CD4-positive, CD25-positive, alpha-beta regulatory T cell (primary cell): ENCODE measurements around the gene F12. TPM values are rescaled to one million over a fixed set of nuclear protein-coding genes. Genes with fewer than 3 reads are reported as not detected.

Experiments used
- ATAC-seq, 2 donors: fragments of 150-1000 bp; cut with Tn5 transposase; one replicate each; pipeline ENCODE4 v1.10.0; 2021; ENCODE audit warnings: low read depth in 2 of 2, moderate number of reproducible peaks in 2 of 2, moderate library complexity in 1 of 2
- DNase-seq, 3 donors: peaks; one replicate each; pipeline versions ENCODE4 v3.0.0 to v3.0.0-alpha.2; 2012 to 2022; ENCODE audit warnings: mixed read lengths in 1 of 3
- H3K27ac ChIP-seq: one replicate; pipeline ENCODE4 v1.7.0; 2013; ENCODE audit warnings: mild to moderate bottlenecking, low read length; ENCODE audit not compliant: insufficient read depth, poor library complexity, severe bottlenecking
- H3K27me3 ChIP-seq: one replicate; pipeline ENCODE4 v1.7.0; 2013; ENCODE audit warnings: low read length; ENCODE audit not compliant: control insufficient read depth, insufficient read depth
- H3K36me3 ChIP-seq: one replicate; pipeline ENCODE4 v1.7.0; 2013; ENCODE audit warnings: mild to moderate bottlenecking, low read length, moderate library complexity; ENCODE audit not compliant: control insufficient read depth, insufficient read depth
- H3K4me1 ChIP-seq: 2 replicates; pipeline ENCODE4 v1.7.0; 2013; ENCODE audit warnings: mild to moderate bottlenecking, low read length; ENCODE audit not compliant: insufficient read depth, control insufficient read depth, poor library complexity, severe bottlenecking
- H3K4me3 ChIP-seq: one replicate; pipeline ENCODE4 v1.7.0; 2013; ENCODE audit warnings: low read depth, mild to moderate bottlenecking, low read length, moderate library complexity
- H3K9me3 ChIP-seq, 2 experiments: 1 replicate in 1 of 2; 2 replicates in 1 of 2; pipeline ENCODE4 v1.7.0; 2013; ENCODE audit warnings: low read length in 2 of 2, mild to moderate bottlenecking in 1 of 2, moderate library complexity in 1 of 2; ENCODE audit not compliant: control insufficient read depth in 2 of 2
- H3K27ac Mint-ChIP-seq, 3 donors: one replicate each; pipeline ENCODE4 v1.8.0; 2020 to 2022; ENCODE audit warnings: mild to moderate bottlenecking in 3 of 3, mixed read lengths in 3 of 3, moderate library complexity in 2 of 3
- H3K27me3 Mint-ChIP-seq: one replicate; pipeline ENCODE4 v1.8.0; 2022; ENCODE audit warnings: mild to moderate bottlenecking, mixed read lengths
- H3K36me3 Mint-ChIP-seq: one replicate; pipeline ENCODE4 v1.8.0; 2020; ENCODE audit warnings: mixed read lengths
- H3K4me1 Mint-ChIP-seq, 4 donors: one replicate each; pipeline ENCODE4 v1.8.0; 2020 to 2022; ENCODE audit warnings: mixed read lengths in 4 of 4, mild to moderate bottlenecking in 1 of 4
- H3K4me3 Mint-ChIP-seq, 4 donors: one replicate each; pipeline ENCODE4 v1.8.0; 2020 to 2022; ENCODE audit warnings: mild to moderate bottlenecking in 4 of 4, mixed read lengths in 4 of 4, moderate library complexity in 3 of 4
- H3K9me3 Mint-ChIP-seq, 7 donors: one replicate each; pipeline ENCODE4 v1.8.0; 2020 to 2022; ENCODE audit warnings: mixed read lengths in 7 of 7, mild to moderate bottlenecking in 3 of 7, moderate library complexity in 2 of 7
- polyA plus RNA-seq, 4 donors: library from polyadenylated mRNA; unstranded; fragments of 300-500 nt; fragmentation: Illumina TruSeq; gene quantifications; one replicate each; pipeline ENCODE4 v1.2.3, GENCODE V29; 2021
- total RNA-seq: library from RNA; stranded (reverse); gene quantifications from one replicate; pipeline ENCODE4 v1.2.3, GENCODE V29; 2022

The F12 gene
- total and polyA plus RNA-seq, 5 donors from 2014 or later: 0.16 to 0.94 (median 0.27) TPM; not detected in 1

DNA sequence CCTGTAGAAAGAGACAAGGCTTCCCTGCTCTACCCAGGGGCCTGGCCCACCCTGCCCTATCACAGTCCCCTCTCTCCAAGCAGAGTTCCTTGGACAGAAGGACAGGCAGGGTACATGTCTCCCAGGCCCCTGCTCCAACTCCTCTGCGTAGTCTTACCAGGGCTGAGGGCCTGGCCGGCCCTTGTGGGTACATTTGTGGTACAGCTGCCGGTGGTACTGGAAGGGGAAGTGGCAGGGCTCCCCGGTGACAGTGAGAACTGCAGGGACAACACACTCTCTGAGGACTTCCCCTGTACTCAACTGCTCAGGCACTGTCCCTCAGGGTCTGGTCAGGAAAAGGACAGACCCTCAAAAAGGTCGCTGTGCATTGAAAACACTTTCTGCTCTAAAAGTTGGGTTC, 3.6 kb downstream of the F12 start:
- Mint-ChIP-seq H3K27ac (peak overlapping the region in 1 of 3 donors; percentile 74), H3K9me3 (no peaks in the 10 kb centered on the region), H3K4me3 (no peak overlapping the region), H3K4me1 (peaks cover 0 to 36% (median 18%) of the 10 kb centered on the region in 4 donors), H3K36me3 (no peaks in the 10 kb centered on the region), H3K27me3 (peaks cover 29% of the 10 kb centered on the region)
- Histone ChIP-seq H3K4me1 (peaks cover 39% of the 10 kb centered on the region), H3K9me3 (no peaks in the 10 kb centered on the region), H3K4me3 (no peak overlapping the region), H3K36me3 (no peaks in the 10 kb centered on the region), H3K27ac (no peak overlapping the region), H3K27me3 (no peaks in the 10 kb centered on the region)
- ATAC-seq (no peak), DNase-seq (no peak)

GRCh38 chr5:177405312-177405711, 4.1 kb downstream of the F12 start:
- no peak for DNase-seq
- Mint-ChIP-seq H3K9me3 (no peaks in the 10 kb centered on the region), H3K27ac (no peak overlapping the region), H3K36me3 (no peaks in the 10 kb centered on the region), H3K27me3 (peaks cover 29% of the 10 kb centered on the region), H3K4me3 (no peak overlapping the region), H3K4me1 (peaks cover 0 to 32% (median 14%) of the 10 kb centered on the region in 4 donors)
- Histone ChIP-seq H3K36me3 (no peaks in the 10 kb centered on the region), H3K27ac (no peak overlapping the region), H3K4me3 (no peak overlapping the region), H3K9me3 (no peaks in the 10 kb centered on the region), H3K27me3 (no peaks in the 10 kb centered on the region), H3K4me1 (peaks cover 39% of the 10 kb centered on the region)
- no peak for ATAC-seq

GRCh38 chr5:177404641-177405179, 4.7 kb downstream of the F12 start:
- Histone ChIP-seq H3K27me3 (no peaks in the 10 kb centered on the region), H3K4me1 (peaks cover 39% of the 10 kb centered on the region), H3K36me3 (no peaks in the 10 kb centered on the region), H3K9me3 (no peaks in the 10 kb centered on the region), H3K27ac (peak overlapping the region; percentile 55), H3K4me3 (no peak overlapping the region)
- H3K4me1 Mint-ChIP-seq: peaks cover 0 to 32% (median 13%) of the 10 kb centered on the region in 4 donors
- H3K27ac Mint-ChIP-seq: no peak overlapping the region
- peaks cover 29% of the 10 kb centered on the region for H3K27me3 Mint-ChIP-seq
- ATAC-seq (no peak), DNase-seq (no peak)
- no peaks in the 10 kb centered on the region for H3K9me3 Mint-ChIP-seq
- peak overlapping the region in 3 of 4 donors; percentile 59 to 66 (median 65) for H3K4me3 Mint-ChIP-seq
- no peaks in the 10 kb centered on the region for H3K36me3 Mint-ChIP-seq

DNA sequence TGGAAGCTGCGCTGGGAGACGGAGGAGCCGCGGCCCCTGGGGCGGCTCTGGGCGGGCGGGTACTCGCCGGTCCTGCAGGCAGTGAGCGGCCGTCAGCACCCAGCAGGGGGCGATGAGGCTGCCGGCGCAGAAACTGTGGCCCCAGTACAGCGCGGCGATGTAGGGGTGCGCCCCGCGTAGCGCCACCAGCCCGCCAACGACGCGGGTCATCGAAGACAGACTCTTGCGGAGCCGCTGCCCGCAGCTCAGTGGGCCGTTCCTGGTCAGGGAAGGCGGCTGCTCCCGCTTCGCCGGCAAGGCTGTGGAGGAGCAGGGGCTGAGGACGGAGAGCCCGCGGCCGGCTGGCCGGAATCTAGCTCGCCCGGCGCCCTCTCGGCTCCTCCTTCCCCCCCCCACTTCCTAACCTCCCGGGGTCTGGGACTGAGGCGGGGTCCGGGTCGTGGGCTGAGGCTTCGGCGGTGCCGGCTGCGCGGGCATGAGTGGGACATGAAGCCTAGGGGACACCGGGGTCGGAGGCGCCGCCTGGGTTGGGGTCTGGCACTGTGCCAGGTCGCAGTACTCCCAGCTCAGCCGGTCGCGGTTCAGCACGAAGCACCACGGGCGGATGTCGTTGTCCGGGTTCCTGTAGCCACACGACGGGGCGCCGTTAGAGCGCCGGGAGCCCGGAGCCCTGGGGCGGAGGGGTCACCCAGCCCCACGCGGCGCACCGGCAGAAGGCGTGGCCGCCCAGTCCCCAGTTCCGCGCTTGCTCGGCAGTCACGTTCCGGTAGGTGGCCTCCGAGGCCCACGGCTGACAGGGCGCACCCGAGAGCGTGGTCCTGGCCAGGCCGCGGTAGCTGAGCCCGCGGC, 5.3 kb downstream of the F12 start:
- Histone ChIP-seq H3K4me3 (no peak overlapping the region), H3K4me1 (peaks cover 39% of the 10 kb centered on the region), H3K36me3 (no peaks in the 10 kb centered on the region), H3K9me3 (no peaks in the 10 kb centered on the region), H3K27me3 (no peaks in the 10 kb centered on the region), H3K27ac (peak overlapping the region; percentile 55)
- Mint-ChIP-seq H3K27me3 (peaks cover 28% of the 10 kb centered on the region), H3K36me3 (no peaks in the 10 kb centered on the region), H3K4me1 (peaks cover 0 to 30% (median 13%) of the 10 kb centered on the region in 4 donors), H3K27ac (no peak overlapping the region), H3K4me3 (peak overlapping the region; percentile 82 to 91 (median 86)), H3K9me3 (no peaks in the 10 kb centered on the region)
- peak; percentile 80 for ATAC-seq
- DNase-seq: peak; percentile 76 to 89 (median 86)

DNA sequence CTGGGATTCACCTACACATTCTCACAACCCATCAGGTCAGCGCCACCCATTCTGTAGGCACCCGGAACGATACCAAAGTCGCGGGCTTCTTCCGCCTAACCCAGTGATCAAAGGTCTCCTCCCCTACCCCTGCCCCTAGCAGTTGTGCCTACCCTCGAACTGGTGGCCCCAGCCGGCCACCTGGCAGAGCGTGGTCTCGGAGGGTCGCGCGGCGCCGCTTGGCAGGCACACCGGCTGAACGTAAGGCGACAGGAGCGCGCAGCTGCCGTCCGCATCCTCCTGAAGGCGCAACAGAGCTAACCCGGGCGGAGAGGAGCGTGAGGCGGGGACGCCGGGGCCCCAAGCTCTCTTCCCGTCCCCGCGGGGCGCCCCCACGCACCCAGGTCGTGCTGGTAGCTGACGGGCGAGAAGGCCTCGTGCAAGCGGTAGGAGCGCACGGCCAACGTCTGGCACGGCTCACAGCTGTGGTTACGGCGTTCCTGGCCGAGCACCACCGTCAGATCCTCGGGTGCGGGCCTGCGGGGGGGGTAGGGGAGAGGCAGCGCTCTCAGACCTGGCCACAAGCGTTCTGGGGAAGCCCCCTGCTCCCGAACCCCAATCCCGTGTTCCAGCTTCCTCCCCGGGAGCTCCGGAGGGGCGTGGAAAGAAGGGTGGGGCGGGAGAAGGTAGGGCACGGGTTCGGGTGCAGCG, 6.1 kb downstream of the F12 start:
- H3K4me3 Mint-ChIP-seq: peak overlapping the region; percentile 82 to 91 (median 86)
- peaks cover 24% of the 10 kb centered on the region for H3K27me3 Mint-ChIP-seq
- Histone ChIP-seq H3K4me1 (peaks cover 39% of the 10 kb centered on the region), H3K4me3 (peak overlapping the region; percentile 44), H3K9me3 (no peaks in the 10 kb centered on the region), H3K36me3 (no peaks in the 10 kb centered on the region), H3K27me3 (no peaks in the 10 kb centered on the region), H3K27ac (no peak overlapping the region)
- DNase-seq: peak; percentile 45 to 66 (median 58)
- H3K9me3 Mint-ChIP-seq: no peaks in the 10 kb centered on the region
- ATAC-seq: peak; percentile 14 to 24
- no peaks in the 10 kb centered on the region for H3K36me3 Mint-ChIP-seq
- H3K27ac Mint-ChIP-seq: peak overlapping the region in 2 of 3 donors; percentile 67 to 68
- H3K4me1 Mint-ChIP-seq: peaks cover 0 to 30% (median 12%) of the 10 kb centered on the region in 4 donors

- DNase-seq: peak; percentile 44 to 78 (median 58)
- peaks cover 39% of the 10 kb centered on the region for H3K4me1 ChIP-seq
- peak; percentile 46 to 57 for ATAC-seq
- no peaks in the 10 kb centered on the region for H3K9me3 ChIP-seq
- no peaks in the 10 kb centered on the region for H3K36me3 Mint-ChIP-seq
- H3K4me1 Mint-ChIP-seq: peaks cover 0 to 30% (median 12%) of the 10 kb centered on the region in 4 donors
- peak overlapping the region; percentile 44 for H3K4me3 ChIP-seq
- H3K27me3 Mint-ChIP-seq: peaks cover 24% of the 10 kb centered on the region
- H3K27ac Mint-ChIP-seq: peak overlapping the region in 2 of 3 donors; percentile 67 to 68
- H3K9me3 Mint-ChIP-seq: no peaks in the 10 kb centered on the region
- no peaks in the 10 kb centered on the region for H3K36me3 ChIP-seq
- H3K27ac ChIP-seq: no peak overlapping the region
- no peaks in the 10 kb centered on the region for H3K27me3 ChIP-seq
- peak overlapping the region; percentile 82 to 91 (median 86) for H3K4me3 Mint-ChIP-seq
Measured at GRCh38 chr5:177402271-177403043, 6.9 kb downstream of the F12 start.
